ENCODE results near the gene CSK. TPM values are rescaled to one million over a fixed set of nuclear protein-coding genes. Genes with fewer than 3 reads are reported as not detected.
A peak's percentile ranks its signal among the peaks of the same experiment; 100 is the strongest.

The CSK gene
- polyA plus RNA-seq, 1 experiment: 25.3 TPM

- H3K4me3 ChIP-seq (ENCODE audit: low read depth, low read length): no peak overlapping the region
- peaks cover 11% of the 10 kb centered on the region for H3K27me3 ChIP-seq (ENCODE audit: control insufficient read depth, insufficient read depth, low read length)
- ChIA-PET CTCF (interaction anchor here (1.1 to 26.9 kb wide), 3 partner anchors 8 to 188 kb away, joined by 3 to 563 read pairs (median 22); no protein-coding TSS in a partner anchor), POLR2A (no interaction called here)
- no peak for TF ChIP-seq CTCF (IDR thresholded peaks at IDR 0.05; ENCODE audit: insufficient read depth, low read depth, low read length)
- no peak for DNase-seq (ENCODE audit: low read depth)
- H3K36me3 ChIP-seq (ENCODE audit: control insufficient read depth, insufficient read depth, low read length): no peaks in the 10 kb centered on the region
Observed at GRCh38 chr15:74763416-74763815, 18.5 kb upstream of the CSK start.

- ChIA-PET POLR2A (no interaction called here), CTCF (interaction anchor here (0.8 to 26.9 kb wide), 22 partner anchors 8 to 394 kb away, joined by 3 to 563 read pairs (median 10); partner anchors contain the start of genes CLK3, CSK, CYP1A1 and CYP1A2)
- Histone ChIP-seq H3K36me3 (ENCODE audit: control insufficient read depth, insufficient read depth, low read length) (no peaks in the 10 kb centered on the region), H3K27me3 (ENCODE audit: control insufficient read depth, insufficient read depth, low read length) (peaks cover 7% of the 10 kb centered on the region), H3K4me3 (ENCODE audit: low read depth, low read length) (no peak overlapping the region)
- no peak for DNase-seq (ENCODE audit: low read depth)
- no peak for TF ChIP-seq CTCF (IDR thresholded peaks at IDR 0.05; ENCODE audit: insufficient read depth, low read depth, low read length)
Observed at GRCh38 chr15:74767167-74768098, 14.4 kb upstream of the CSK start.

GRCh38 chr15:74768099-74768770, 13.6 kb upstream of the CSK start:
- CTCF ChIA-PET: interaction anchor here (0.6 to 26.9 kb wide), 41 partner anchors 9 to 554 kb away, joined by 3 to 563 read pairs (median 5); partner anchors contain the start of genes CLK3, COX5A, CSK and CYP11A1
- Histone ChIP-seq H3K36me3 (ENCODE audit: control insufficient read depth, insufficient read depth, low read length) (no peaks in the 10 kb centered on the region), H3K27me3 (ENCODE audit: control insufficient read depth, insufficient read depth, low read length) (peaks cover 5% of the 10 kb centered on the region), H3K4me3 (ENCODE audit: low read depth, low read length) (no peak overlapping the region)
- DNase-seq (ENCODE audit: low read depth): no peak
- POLR2A ChIA-PET: no interaction called here
- TF ChIP-seq CTCF (IDR thresholded peaks at IDR 0.05; ENCODE audit: insufficient read depth, low read depth, low read length): no peak

GRCh38 chr15:74768771-74769342, 13.0 kb upstream of the CSK start:
- TF ChIP-seq CTCF (IDR thresholded peaks at IDR 0.05; ENCODE audit: insufficient read depth, low read depth, low read length): peak; percentile 77
- no peak overlapping the region for H3K4me3 ChIP-seq (ENCODE audit: low read depth, low read length)
- peaks cover 3% of the 10 kb centered on the region for H3K27me3 ChIP-seq (ENCODE audit: control insufficient read depth, insufficient read depth, low read length)
- ChIA-PET POLR2A (no interaction called here), CTCF (interaction anchor here (0.6 to 26.9 kb wide), 48 partner anchors 9 to 553 kb away, joined by 3 to 563 read pairs (median 4); partner anchors contain the start of genes CLK3, COX5A, CSK and CYP11A1)
- no peaks in the 10 kb centered on the region for H3K36me3 ChIP-seq (ENCODE audit: control insufficient read depth, insufficient read depth, low read length)
- no peak for DNase-seq (ENCODE audit: low read depth)
